Measurements from ENCODE around the gene GOLM1. TPM values are rescaled to one million over a fixed set of nuclear protein-coding genes. Genes with fewer than 3 reads are reported as not detected.

Gene GOLM1
- total and polyA plus RNA-seq, 10 of the 15 experiments (the other 5 are each of a cell fraction or from before 2014, with no cell fraction given), result 0.41 to 25.9 (median 18.7) TPM

DNA sequence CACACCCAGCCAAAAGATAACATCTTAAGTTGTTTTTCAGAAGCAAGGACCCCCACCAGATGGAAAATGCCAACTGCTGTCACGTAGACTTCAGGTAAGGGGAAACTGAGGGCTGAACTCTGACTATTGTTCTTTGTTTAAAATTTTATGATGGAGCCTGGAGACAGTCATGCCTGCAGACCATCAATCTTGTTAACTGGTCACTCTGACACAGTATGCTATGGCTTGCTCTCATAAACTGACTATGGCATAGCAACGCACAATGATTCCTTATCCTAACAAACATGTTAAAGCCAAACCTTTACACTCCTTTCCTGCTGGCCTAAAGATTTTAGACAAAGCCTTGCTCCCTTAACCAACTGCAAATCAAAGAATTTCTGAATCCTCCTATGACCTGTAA lies 43.6 kb upstream of the GOLM1 start (continued):
- TF ChIP-seq, protein P1, sequence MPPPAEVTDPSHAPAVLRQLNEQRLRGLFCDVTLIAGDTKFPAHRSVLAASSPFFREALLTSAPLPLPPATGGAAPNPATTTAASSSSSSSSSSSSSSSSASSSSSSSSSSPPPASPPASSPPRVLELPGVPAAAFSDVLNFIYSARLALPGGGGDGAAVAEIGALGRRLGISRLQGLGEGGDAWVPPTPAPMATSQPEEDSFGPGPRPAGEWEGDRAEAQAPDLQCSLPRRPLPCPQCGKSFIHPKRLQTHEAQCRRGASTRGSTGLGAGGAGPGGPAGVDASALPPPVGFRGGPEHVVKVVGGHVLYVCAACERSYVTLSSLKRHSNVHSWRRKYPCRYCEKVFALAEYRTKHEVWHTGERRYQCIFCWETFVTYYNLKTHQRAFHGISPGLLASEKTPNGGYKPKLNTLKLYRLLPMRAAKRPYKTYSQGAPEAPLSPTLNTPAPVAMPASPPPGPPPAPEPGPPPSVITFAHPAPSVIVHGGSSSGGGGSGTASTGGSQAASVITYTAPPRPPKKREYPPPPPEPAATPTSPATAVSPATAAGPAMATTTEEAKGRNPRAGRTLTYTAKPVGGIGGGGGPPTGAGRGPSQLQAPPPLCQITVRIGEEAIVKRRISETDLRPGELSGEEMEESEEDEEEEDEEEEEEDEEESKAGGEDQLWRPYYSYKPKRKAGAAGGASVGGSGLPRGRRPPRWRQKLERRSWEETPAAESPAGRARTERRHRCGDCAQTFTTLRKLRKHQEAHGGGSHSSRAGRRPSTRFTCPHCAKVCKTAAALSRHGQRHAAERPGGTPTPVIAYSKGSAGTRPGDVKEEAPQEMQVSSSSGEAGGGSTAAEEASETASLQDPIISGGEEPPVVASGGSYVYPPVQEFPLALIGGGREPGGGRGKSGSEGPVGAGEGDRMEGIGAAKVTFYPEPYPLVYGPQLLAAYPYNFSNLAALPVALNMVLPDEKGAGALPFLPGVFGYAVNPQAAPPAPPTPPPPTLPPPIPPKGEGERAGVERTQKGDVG (CRISPR knock-in tag; IDR thresholded peaks at IDR 0.05), result no peak
- TF ChIP-seq, protein P2, sequence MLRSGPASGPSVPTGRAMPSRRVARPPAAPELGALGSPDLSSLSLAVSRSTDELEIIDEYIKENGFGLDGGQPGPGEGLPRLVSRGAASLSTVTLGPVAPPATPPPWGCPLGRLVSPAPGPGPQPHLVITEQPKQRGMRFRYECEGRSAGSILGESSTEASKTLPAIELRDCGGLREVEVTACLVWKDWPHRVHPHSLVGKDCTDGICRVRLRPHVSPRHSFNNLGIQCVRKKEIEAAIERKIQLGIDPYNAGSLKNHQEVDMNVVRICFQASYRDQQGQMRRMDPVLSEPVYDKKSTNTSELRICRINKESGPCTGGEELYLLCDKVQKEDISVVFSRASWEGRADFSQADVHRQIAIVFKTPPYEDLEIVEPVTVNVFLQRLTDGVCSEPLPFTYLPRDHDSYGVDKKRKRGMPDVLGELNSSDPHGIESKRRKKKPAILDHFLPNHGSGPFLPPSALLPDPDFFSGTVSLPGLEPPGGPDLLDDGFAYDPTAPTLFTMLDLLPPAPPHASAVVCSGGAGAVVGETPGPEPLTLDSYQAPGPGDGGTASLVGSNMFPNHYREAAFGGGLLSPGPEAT (IDR thresholded peaks at IDR 0.05; ENCODE audit: low read depth), result no peak
- TF ChIP-seq, protein P3, sequence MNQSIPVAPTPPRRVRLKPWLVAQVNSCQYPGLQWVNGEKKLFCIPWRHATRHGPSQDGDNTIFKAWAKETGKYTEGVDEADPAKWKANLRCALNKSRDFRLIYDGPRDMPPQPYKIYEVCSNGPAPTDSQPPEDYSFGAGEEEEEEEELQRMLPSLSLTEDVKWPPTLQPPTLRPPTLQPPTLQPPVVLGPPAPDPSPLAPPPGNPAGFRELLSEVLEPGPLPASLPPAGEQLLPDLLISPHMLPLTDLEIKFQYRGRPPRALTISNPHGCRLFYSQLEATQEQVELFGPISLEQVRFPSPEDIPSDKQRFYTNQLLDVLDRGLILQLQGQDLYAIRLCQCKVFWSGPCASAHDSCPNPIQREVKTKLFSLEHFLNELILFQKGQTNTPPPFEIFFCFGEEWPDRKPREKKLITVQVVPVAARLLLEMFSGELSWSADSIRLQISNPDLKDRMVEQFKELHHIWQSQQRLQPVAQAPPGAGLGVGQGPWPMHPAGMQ (IDR thresholded peaks at IDR 0.05; ENCODE audit: borderline replicate concordance), result no peak
- no peak for TF ChIP-seq SPI1 (IDR thresholded peaks at IDR 0.05; ENCODE audit: borderline replicate concordance, insufficient read depth, low read depth, low read length)
- TF ChIP-seq, protein P4, sequence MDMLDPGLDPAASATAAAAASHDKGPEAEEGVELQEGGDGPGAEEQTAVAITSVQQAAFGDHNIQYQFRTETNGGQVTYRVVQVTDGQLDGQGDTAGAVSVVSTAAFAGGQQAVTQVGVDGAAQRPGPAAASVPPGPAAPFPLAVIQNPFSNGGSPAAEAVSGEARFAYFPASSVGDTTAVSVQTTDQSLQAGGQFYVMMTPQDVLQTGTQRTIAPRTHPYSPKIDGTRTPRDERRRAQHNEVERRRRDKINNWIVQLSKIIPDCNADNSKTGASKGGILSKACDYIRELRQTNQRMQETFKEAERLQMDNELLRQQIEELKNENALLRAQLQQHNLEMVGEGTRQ (IDR thresholded peaks at IDR 0.05; ENCODE audit: borderline replicate concordance, low read depth, low read length), result no peak
- TF ChIP-seq, protein P5, sequence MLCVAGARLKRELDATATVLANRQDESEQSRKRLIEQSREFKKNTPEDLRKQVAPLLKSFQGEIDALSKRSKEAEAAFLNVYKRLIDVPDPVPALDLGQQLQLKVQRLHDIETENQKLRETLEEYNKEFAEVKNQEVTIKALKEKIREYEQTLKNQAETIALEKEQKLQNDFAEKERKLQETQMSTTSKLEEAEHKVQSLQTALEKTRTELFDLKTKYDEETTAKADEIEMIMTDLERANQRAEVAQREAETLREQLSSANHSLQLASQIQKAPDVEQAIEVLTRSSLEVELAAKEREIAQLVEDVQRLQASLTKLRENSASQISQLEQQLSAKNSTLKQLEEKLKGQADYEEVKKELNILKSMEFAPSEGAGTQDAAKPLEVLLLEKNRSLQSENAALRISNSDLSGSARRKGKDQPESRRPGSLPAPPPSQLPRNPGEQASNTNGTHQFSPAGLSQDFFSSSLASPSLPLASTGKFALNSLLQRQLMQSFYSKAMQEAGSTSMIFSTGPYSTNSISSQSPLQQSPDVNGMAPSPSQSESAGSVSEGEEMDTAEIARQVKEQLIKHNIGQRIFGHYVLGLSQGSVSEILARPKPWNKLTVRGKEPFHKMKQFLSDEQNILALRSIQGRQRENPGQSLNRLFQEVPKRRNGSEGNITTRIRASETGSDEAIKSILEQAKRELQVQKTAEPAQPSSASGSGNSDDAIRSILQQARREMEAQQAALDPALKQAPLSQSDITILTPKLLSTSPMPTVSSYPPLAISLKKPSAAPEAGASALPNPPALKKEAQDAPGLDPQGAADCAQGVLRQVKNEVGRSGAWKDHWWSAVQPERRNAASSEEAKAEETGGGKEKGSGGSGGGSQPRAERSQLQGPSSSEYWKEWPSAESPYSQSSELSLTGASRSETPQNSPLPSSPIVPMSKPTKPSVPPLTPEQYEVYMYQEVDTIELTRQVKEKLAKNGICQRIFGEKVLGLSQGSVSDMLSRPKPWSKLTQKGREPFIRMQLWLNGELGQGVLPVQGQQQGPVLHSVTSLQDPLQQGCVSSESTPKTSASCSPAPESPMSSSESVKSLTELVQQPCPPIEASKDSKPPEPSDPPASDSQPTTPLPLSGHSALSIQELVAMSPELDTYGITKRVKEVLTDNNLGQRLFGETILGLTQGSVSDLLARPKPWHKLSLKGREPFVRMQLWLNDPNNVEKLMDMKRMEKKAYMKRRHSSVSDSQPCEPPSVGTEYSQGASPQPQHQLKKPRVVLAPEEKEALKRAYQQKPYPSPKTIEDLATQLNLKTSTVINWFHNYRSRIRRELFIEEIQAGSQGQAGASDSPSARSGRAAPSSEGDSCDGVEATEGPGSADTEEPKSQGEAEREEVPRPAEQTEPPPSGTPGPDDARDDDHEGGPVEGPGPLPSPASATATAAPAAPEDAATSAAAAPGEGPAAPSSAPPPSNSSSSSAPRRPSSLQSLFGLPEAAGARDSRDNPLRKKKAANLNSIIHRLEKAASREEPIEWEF (IDR thresholded peaks at IDR 0.05; ENCODE audit: insufficient replicate concordance, low read depth, low read length), result no peak
